Karpas-422 (cell line): ENCODE data around the gene ARR3. TPM values are rescaled to one million over a fixed set of nuclear protein-coding genes. Genes with fewer than 3 reads are reported as not detected.
"Not testable (repeated sequence)": the region's sequence is repeated elsewhere in the genome, so short reads cannot be mapped to it uniquely, and the experiment has no call there.

Source experiments
- DNase-seq: peaks from one replicate; pipeline ENCODE4 v3.0.0-alpha.2; 2015
- H2AFZ ChIP-seq: fragments of 200-600 bp; sonication (generic); 2 replicates; pipeline ENCODE4 v1.6.1; 2014; ENCODE audit warnings: antibody characterized with exemption, low read length, mixed read lengths
- H3K27ac ChIP-seq: fragments of 200-600 bp; sonication (generic); 2 replicates; pipeline ENCODE4 v1.5.1; 2014; ENCODE audit warnings: mild to moderate bottlenecking, low read length, moderate library complexity
- H3K27me3 ChIP-seq: fragments of 200-600 bp; sonication (generic); 2 replicates; pipeline ENCODE4 v1.6.1; 2014; ENCODE audit warnings: low read length, mixed read lengths
- H3K36me3 ChIP-seq: fragments of 200-600 bp; sonication (generic); 2 replicates; pipeline ENCODE4 v1.6.1; 2014; ENCODE audit warnings: low read length, mixed read lengths; ENCODE audit not compliant: insufficient read depth
- H3K4me1 ChIP-seq: fragments of 200-600 bp; sonication (generic); 2 replicates; pipeline ENCODE4 v1.6.1; 2014; ENCODE audit warnings: mild to moderate bottlenecking, low read length, mixed read lengths
- H3K4me2 ChIP-seq: fragments of 200-600 bp; sonication (generic); 2 replicates; pipeline ENCODE4 v1.6.1; 2014; ENCODE audit warnings: low read length, low read depth, mild to moderate bottlenecking; ENCODE audit not compliant: poor library complexity, severe bottlenecking
- H3K4me3 ChIP-seq: fragments of 200-600 bp; sonication (generic); 2 replicates; pipeline ENCODE4 v1.5.1; 2014; ENCODE audit warnings: mild to moderate bottlenecking, antibody characterized with exemption, low read length, mixed read lengths
- H3K79me2 ChIP-seq: fragments of 200-600 bp; sonication (generic); 2 replicates; pipeline ENCODE4 v1.6.1; 2014; ENCODE audit warnings: mild to moderate bottlenecking, low read length, mixed read lengths
- H3K9ac ChIP-seq: fragments of 200-600 bp; sonication (generic); 2 replicates; pipeline ENCODE4 v1.6.0; 2014; ENCODE audit warnings: low read length
- H3K9me2 ChIP-seq: fragments of 200-600 bp; sonication (generic), shearing (Covaris generic); replicated peaks from 2 replicates; pipeline ENCODE4 v1.6.0; 2014; ENCODE audit warnings: mild to moderate bottlenecking, low read length, moderate library complexity; ENCODE audit not compliant: insufficient read depth
- H3K9me3 ChIP-seq: fragments of 300-700, 200-600 bp; sonication (generic); 2 replicates; pipeline ENCODE4 v1.6.1; 2014; ENCODE audit warnings: low read length, mixed read lengths
- H4K20me1 ChIP-seq: fragments of 200-600 bp; sonication (generic); 2 replicates; pipeline ENCODE4 v1.6.1; 2014; ENCODE audit warnings: mild to moderate bottlenecking, antibody characterized with exemption, low read length, low read depth; ENCODE audit not compliant: insufficient read depth
- total RNA-seq: library from RNA; depleted of rRNA; stranded (reverse); fragments of >200 nt; shearing (Covaris generic); gene quantifications from 2 replicates; pipeline ENCODE4 v1.2.3, GENCODE V29; 2014; ENCODE audit warnings: low replicate concordance

ARR3 gene
- total RNA-seq, 1 experiment from 2014 or later, result not detected

DNA sequence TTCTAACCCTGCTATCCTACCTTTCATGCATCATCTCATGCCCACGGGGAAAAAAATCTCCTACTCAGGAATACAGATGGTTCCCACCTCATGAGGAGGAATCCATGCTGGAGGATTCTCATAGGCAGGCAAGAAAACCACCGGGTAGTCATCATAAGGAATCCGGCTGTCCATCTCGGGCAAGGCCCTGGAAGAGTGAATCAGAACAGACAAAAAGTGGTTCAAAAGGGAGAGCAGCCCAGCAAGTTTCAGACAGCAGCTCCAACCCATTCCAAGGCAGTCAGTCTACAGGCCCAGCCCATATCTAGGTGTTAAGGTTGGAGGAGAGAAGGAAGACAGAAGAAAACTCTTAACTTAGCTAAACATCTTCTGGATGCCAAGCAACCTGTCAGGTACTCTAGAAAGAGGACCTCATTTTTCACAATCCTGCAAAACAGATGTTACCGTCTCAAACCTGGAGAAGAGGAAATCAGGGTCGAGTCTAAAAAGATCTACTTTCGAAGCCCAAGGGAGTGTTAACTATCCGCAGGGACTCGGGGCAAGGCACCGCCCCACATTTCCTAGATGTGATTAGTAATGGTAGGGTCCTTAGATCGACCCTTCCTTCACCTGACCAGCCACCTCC lies 21.1 kb downstream of the ARR3 start:
- Histone ChIP-seq H3K4me1 (peaks cover 28% of the 10 kb centered on the region), H3K36me3 (peaks cover 11% of the 10 kb centered on the region; the same call in 1 of the 2 replicates), H3K9me3 (no peaks in the 10 kb centered on the region), H2AFZ (no peak overlapping the region), H3K4me2 (peak overlapping the region; percentile 66), H3K4me3 (peak overlapping the region; percentile 72), H4K20me1 (no peaks in the 10 kb centered on the region), H3K27me3 (no peaks in the 10 kb centered on the region), H3K9me2 (no peaks in the 10 kb centered on the region), H3K27ac (no peak overlapping the region), H3K79me2 (peaks cover 44% of the 10 kb centered on the region), H3K9ac (peak overlapping the region; percentile 66)
- no peak for DNase-seq

DNA sequence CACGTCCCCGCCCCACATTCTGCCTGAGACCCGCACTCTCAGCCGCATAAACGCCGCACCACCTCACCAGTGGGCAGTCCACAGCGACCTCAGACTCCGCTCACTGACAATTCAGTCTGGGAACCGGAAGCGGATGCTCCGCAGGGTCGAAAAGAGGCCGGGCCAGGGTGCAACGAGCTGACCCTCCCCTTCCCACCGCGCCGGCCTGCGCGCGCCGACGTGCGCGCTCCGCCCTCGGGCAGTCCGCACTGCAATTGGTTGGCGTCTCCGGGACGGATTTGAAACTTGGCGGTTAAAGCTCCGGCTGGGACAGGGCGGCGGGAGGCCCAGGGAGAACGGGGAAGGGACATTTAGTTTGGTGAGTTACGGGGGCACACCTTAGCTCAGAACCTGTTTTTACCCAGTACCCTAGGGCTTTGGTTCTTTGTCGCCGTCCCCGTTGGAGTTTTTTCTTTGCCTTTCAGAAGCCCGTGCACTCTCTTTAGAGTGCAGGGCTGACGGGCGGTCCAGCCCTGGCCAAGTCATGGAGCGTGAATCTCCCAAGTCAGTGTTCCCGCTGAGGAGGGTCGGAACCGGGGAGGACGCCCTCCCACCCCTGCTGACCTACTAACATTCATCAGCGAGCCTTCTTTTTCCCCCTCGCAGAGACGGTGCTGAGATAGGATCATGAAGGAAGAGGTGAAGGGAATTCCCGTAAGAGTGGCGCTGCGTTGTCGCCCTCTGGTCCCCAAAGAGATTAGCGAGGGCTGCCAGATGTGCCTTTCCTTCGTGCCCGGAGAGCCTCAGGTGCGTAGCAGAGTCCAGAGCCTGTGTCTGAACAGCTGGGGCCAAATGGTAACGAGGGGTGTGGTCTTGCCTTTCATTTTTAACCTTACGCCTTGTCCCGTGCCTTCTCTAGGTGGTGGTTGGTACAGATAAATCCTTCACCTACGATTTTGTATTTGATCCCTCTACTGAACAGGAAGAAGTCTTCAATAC lies 21.9 kb downstream of the ARR3 start, which contains the start of the genes KIF4A and PDZD11:
Gene KIF4A (plus strand): TSS at position 312 of the 978 bp plus-strand sequence. CDS start 355 bp downstream, at position 667.
Gene PDZD11 (minus strand): TSS at position 135 of the 978 bp plus-strand sequence. CDS start 586 bp downstream, outside the sequence.
- Histone ChIP-seq H3K9ac (peak within 1 kb of the TSS; percentile 78), H3K36me3 (peaks cover 15% of the 10 kb centered on the region; the same call in 1 of the 2 replicates), H3K27ac (peak within 1 kb of the TSS; percentile 56; the same call in 1 of the 2 replicates), H3K27me3 (no peaks in the 10 kb centered on the region), H3K4me1 (peaks cover 28% of the 10 kb centered on the region), H4K20me1 (no peaks in the 10 kb centered on the region), H2AFZ (peak within 1 kb of the TSS; percentile 44; the same call in 1 of the 2 replicates), H3K4me3 (peak within 1 kb of the TSS; percentile 72), H3K9me2 (no peaks in the 10 kb centered on the region), H3K4me2 (peak within 1 kb of the TSS; percentile 70), H3K79me2 (peaks cover 50% of the 10 kb centered on the region), H3K9me3 (no peaks in the 10 kb centered on the region)
- DNase-seq, result peak; percentile 94

- Histone ChIP-seq H3K27ac (no peak overlapping the region), H3K9ac (no peak overlapping the region), H3K9me3 (no peaks in the 10 kb centered on the region), H3K79me2 (peaks cover 58% of the 10 kb centered on the region), H3K9me2 (no peaks in the 10 kb centered on the region), H3K4me3 (no peak overlapping the region), H3K4me2 (peak overlapping the region; percentile 70), H3K27me3 (no peaks in the 10 kb centered on the region), H3K36me3 (peaks cover 10% of the 10 kb centered on the region; the same call in 1 of the 2 replicates), H3K4me1 (peaks cover 28% of the 10 kb centered on the region), H2AFZ (no peak overlapping the region), H4K20me1 (no peaks in the 10 kb centered on the region)
- DNase-seq, result no peak
Measured at GRCh38 chrX:70292788-70293187, 24.7 kb downstream of the ARR3 start.

GRCh38 chrX:70293621-70294020 lies 25.5 kb downstream of the ARR3 start:
- Histone ChIP-seq H3K4me2 (no peak overlapping the region), H3K27ac (no peak overlapping the region), H3K4me3 (no peak overlapping the region), H4K20me1 (no peaks in the 10 kb centered on the region), H3K9ac (no peak overlapping the region), H3K36me3 (peaks cover 10% of the 10 kb centered on the region; the same call in 1 of the 2 replicates), H3K27me3 (no peaks in the 10 kb centered on the region), H2AFZ (peak overlapping the region; percentile 16; the same call in 1 of the 2 replicates), H3K9me3 (no peaks in the 10 kb centered on the region), H3K9me2 (no peaks in the 10 kb centered on the region), H3K4me1 (peaks cover 28% of the 10 kb centered on the region), H3K79me2 (peaks cover 58% of the 10 kb centered on the region)
- DNase-seq, result no peak

DNA sequence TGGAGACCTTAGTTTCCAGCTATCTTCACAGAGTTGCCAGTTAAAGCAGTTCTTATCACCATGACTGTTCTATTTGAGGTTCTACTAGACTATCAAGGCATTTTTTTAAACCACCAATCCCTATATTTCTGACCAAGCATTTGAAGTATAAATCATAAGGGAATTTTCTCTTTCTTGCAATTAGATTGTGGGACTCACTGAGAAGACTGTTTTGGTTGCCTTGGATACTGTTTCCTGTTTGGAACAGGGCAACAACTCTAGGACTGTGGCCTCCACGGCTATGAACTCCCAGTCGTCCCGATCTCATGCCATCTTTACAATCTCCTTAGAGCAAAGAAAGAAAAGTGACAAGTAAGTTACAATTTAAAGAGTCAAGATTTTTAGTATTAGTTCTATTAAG lies 33.6 kb downstream of the ARR3 start:
- Histone ChIP-seq H3K27me3 (no peaks in the 10 kb centered on the region), H3K27ac (no peak overlapping the region), H3K36me3 (peaks cover 41% of the 10 kb centered on the region; the same call in 1 of the 2 replicates), H4K20me1 (no peaks in the 10 kb centered on the region), H3K4me1 (no peaks in the 10 kb centered on the region), H3K9me3 (no peaks in the 10 kb centered on the region), H3K4me3 (no peak overlapping the region), H3K4me2 (no peak overlapping the region), H3K79me2 (peaks cover 15% of the 10 kb centered on the region), H3K9me2 (no peaks in the 10 kb centered on the region), H3K9ac (no peak overlapping the region), H2AFZ (no peak overlapping the region)
- DNase-seq, result no peak

GRCh38 chrX:70313503-70313902 lies 45.4 kb downstream of the ARR3 start:
- H3K4me2 ChIP-seq, result no peak overlapping the region
- H3K4me3 ChIP-seq, result no peak overlapping the region
- H3K27me3 ChIP-seq, result no peaks in the 10 kb centered on the region
- H3K9me2 ChIP-seq, result no peaks in the 10 kb centered on the region
- H3K27ac ChIP-seq, result no peak overlapping the region
- no peak for DNase-seq
- H2AFZ ChIP-seq, result no peak overlapping the region
- H3K36me3 ChIP-seq, result peaks cover 14% of the 10 kb centered on the region
- no peaks in the 10 kb centered on the region for H3K4me1 ChIP-seq
- no peaks in the 10 kb centered on the region for H3K9me3 ChIP-seq
- no peaks in the 10 kb centered on the region for H4K20me1 ChIP-seq
- H3K79me2 ChIP-seq, result peaks cover 55% of the 10 kb centered on the region
- H3K9ac ChIP-seq, result no peak overlapping the region

- no peak overlapping the region for H2AFZ ChIP-seq
- peaks cover 19% of the 10 kb centered on the region; the same call in 1 of the 2 replicates for H3K79me2 ChIP-seq
- no peaks in the 10 kb centered on the region for H3K9me2 ChIP-seq
- no peak overlapping the region for H3K9ac ChIP-seq
- H3K27ac ChIP-seq, result no peak overlapping the region
- H3K4me3 ChIP-seq, result no peak overlapping the region
- no peak for DNase-seq
- no peaks in the 10 kb centered on the region for H3K36me3 ChIP-seq
- no peaks in the 10 kb centered on the region for H3K9me3 ChIP-seq
- no peak overlapping the region for H3K4me2 ChIP-seq
- no peaks in the 10 kb centered on the region for H3K4me1 ChIP-seq
- no peaks in the 10 kb centered on the region for H3K27me3 ChIP-seq
- no peaks in the 10 kb centered on the region for H4K20me1 ChIP-seq
Measured at GRCh38 chrX:70322784-70323183, 54.6 kb downstream of the ARR3 start.

GRCh38 chrX:70323628-70324027 lies 55.5 kb downstream of the ARR3 start:
- DNase-seq, H3K9me2 ChIP-seq, H4K20me1 ChIP-seq, H3K36me3 ChIP-seq, H3K4me3 ChIP-seq, H3K4me2 ChIP-seq, H3K27me3 ChIP-seq, H2AFZ ChIP-seq, H3K9ac ChIP-seq, H3K4me1 ChIP-seq, H3K27ac ChIP-seq, H3K9me3 ChIP-seq: not testable (repeated sequence)
- peaks cover 15% of the 10 kb centered on the region; the same call in 1 of the 2 replicates for H3K79me2 ChIP-seq
